Parathyroid adenoma (tissue), 2 donors: ENCODE results near the gene RAB24.

Experiments used
- H2AFZ ChIP-seq: fragments of 300-600 bp; sonication (generic); one replicate; pipeline ENCODE4 v1.7.0; 2017; ENCODE audit warnings: antibody characterized with exemption, mild to moderate bottlenecking
- H3K27ac ChIP-seq: fragments of 300-600 bp; sonication (generic); one replicate; pipeline ENCODE4 v1.7.0; 2017
- H3K27me3 ChIP-seq: fragments of 300-600 bp; sonication (generic); one replicate; pipeline ENCODE4 v1.7.0; 2017; ENCODE audit warnings: low read length; ENCODE audit not compliant: control insufficient read depth, insufficient read depth
- H3K36me3 ChIP-seq: fragments of 300-600 bp; sonication (generic); one replicate; pipeline ENCODE4 v1.7.0; 2017; ENCODE audit warnings: low read length; ENCODE audit not compliant: control insufficient read depth, insufficient read depth
- H3K4me1 ChIP-seq: fragments of 300-600 bp; sonication (generic); one replicate; pipeline ENCODE4 v1.7.0; 2017; ENCODE audit warnings: control low read depth
- H3K4me2 ChIP-seq: fragments of 300-600 bp; sonication (generic); one replicate; pipeline ENCODE4 v1.7.0; 2017; ENCODE audit warnings: low read length
- H3K4me3 ChIP-seq: fragments of 300-600 bp; sonication (generic); one replicate; pipeline ENCODE4 v1.7.0; 2017; ENCODE audit warnings: low read depth, low read length
- H3K79me2 ChIP-seq: fragments of 300-600 bp; sonication (generic); one replicate; pipeline ENCODE4 v1.7.0; 2017; ENCODE audit warnings: control low read depth
- H3K9ac ChIP-seq: fragments of 300-600 bp; sonication (generic); one replicate; pipeline ENCODE4 v1.7.0; 2017; ENCODE audit warnings: mild to moderate bottlenecking
- H3K9me3 ChIP-seq: fragments of 300-600 bp; sonication (generic); one replicate; pipeline ENCODE4 v1.7.0; 2017; ENCODE audit warnings: low read length; ENCODE audit not compliant: control insufficient read depth
- CTCF ChIP-seq: fragments of 300-600 bp; sonication (generic); IDR thresholded peaks from one replicate; pipeline ENCODE4 v1.7.0; 2017; ENCODE audit warnings: antibody characterized with exemption, mild to moderate bottlenecking
- donor health status: primary hyperparathyroidism.

The RAB24 gene

DNA sequence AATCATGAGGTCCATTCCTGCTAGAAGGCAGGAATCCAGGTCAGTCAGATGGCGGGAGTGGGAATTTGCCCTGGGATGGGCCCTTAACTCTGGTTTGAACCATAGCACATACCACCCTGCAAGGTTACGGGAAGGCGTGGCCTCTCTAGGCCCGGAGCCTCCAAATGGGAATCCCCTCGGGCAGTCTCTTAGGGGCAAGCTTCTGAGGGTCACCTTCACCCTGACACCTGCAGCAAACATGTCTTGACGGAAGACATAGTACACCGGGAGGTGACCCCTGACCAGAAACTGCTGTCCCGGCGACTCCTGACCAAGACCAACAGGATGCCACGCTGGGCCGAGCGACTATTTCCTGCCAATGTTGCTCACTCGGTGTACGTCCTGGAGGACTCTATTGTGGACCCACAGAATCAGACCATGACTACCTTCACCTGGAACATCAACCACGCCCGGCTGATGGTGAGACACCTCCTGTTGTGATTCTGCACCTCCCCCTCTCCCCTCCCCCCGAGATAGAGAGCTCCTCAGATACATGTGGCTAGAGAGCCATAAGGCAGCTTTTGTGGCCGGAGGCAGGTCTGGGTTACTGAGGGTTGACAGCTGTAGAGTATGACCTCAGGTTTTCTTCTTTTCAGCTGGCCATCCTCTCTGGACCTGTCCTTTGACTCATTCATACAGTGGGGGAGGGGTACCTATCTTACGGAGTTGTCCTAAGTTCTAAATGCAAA, 1.0 kb upstream of the RAB24 start:
- Histone ChIP-seq H3K36me3 (no peaks in the 10 kb centered on the region), H3K4me2 (peak overlapping the region; percentile 89), H2AFZ (peak overlapping the region; percentile 99), H3K9ac (no peak overlapping the region), H3K27me3 (no peaks in the 10 kb centered on the region), H3K79me2 (peaks cover 7% of the 10 kb centered on the region), H3K4me1 (peaks cover 30% of the 10 kb centered on the region), H3K9me3 (no peaks in the 10 kb centered on the region), H3K4me3 (peak overlapping the region; percentile 77), H3K27ac (no peak overlapping the region)
- no peak for TF ChIP-seq CTCF

GRCh38 chr5:177303925-177304391, 439 bp upstream of the RAB24 start:
- Histone ChIP-seq H3K27ac (peak overlapping the region; percentile 46), H3K4me1 (peaks cover 30% of the 10 kb centered on the region), H2AFZ (peak overlapping the region; percentile 99), H3K4me3 (peak overlapping the region; percentile 77), H3K79me2 (peaks cover 7% of the 10 kb centered on the region), H3K9ac (no peak overlapping the region), H3K27me3 (no peaks in the 10 kb centered on the region), H3K36me3 (no peaks in the 10 kb centered on the region), H3K9me3 (no peaks in the 10 kb centered on the region), H3K4me2 (peak overlapping the region; percentile 89)
- TF ChIP-seq CTCF: no peak

- Histone ChIP-seq H3K4me2 (peak overlapping the region; percentile 89), H3K36me3 (no peaks in the 10 kb centered on the region), H3K79me2 (peaks cover 7% of the 10 kb centered on the region), H3K4me1 (peaks cover 30% of the 10 kb centered on the region), H3K9ac (no peak overlapping the region), H3K27me3 (no peaks in the 10 kb centered on the region), H3K9me3 (no peaks in the 10 kb centered on the region), H3K27ac (peak overlapping the region; percentile 64), H2AFZ (peak overlapping the region; percentile 99), H3K4me3 (peak overlapping the region; percentile 77)
- TF ChIP-seq CTCF: no peak
These were observed 987 bp downstream of the RAB24 start for GRCh38 chr5:177302354-177303110.

DNA sequence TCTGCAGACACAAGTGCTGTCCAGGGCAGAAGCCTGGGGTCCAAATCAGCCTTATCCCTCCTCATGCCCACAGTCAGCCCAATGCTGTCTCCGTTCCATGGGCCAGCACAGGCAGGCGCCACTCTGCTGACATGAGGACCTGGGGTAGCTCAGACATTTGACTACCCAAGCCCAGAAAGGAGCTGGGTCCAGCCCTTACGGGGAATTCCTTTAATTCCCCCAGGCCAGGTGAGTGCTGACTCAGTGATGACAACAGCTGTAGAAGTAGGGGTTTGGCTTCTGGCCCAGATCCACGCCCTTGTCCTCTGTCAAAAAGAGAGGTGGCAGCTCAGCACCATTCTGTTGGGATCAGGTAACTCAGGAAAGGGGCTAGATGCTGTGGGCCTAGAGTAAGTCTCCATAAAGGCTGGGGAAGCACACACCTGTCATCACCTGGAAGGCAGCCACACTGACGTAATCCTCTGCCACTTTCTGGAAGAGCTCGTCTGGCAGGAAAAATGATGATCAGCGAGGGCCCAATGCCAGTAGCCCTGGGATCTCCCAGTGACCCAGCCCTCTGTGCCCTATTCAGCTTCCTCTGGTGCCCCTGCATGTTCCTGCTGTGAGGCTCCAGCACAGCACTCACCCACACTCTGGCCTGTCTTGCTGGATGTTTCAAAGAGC, 1.9 kb downstream of the RAB24 start:
- Histone ChIP-seq H2AFZ (no peak overlapping the region), H3K27me3 (no peaks in the 10 kb centered on the region), H3K36me3 (no peaks in the 10 kb centered on the region), H3K9ac (peak overlapping the region; percentile 4), H3K79me2 (peaks cover 7% of the 10 kb centered on the region), H3K4me1 (peaks cover 30% of the 10 kb centered on the region), H3K4me2 (peak overlapping the region; percentile 89), H3K27ac (peak overlapping the region; percentile 64), H3K4me3 (peak overlapping the region; percentile 77), H3K9me3 (no peaks in the 10 kb centered on the region)
- TF ChIP-seq CTCF: no peak
